Measurements from ENCODE around the gene HAPLN2.
"Not testable (repeated sequence)": the region's sequence is repeated elsewhere in the genome, so short reads cannot be mapped to it uniquely, and the experiment has no call there.

The HAPLN2 gene

GRCh38 chr1:156583821-156584622 lies 35.2 kb upstream of the HAPLN2 start:
- Histone ChIP-seq H3K27me3 (ENCODE audit: control insufficient read depth, insufficient read depth, low read length) (peaks cover 3% of the 10 kb centered on the region), H3K9ac (ENCODE audit: low read depth, low read length) (peak overlapping the region; percentile 26), H3K9me3 (ENCODE audit: control insufficient read depth, insufficient read depth, low read length) (no peaks in the 10 kb centered on the region), H3K36me3 (ENCODE audit: control insufficient read depth, insufficient read depth, low read length) (no peaks in the 10 kb centered on the region), H3K4me3 (ENCODE audit: low read depth, low read length) (peak overlapping the region; percentile 15), H3K4me1 (ENCODE audit: control insufficient read depth, insufficient read depth, low read length) (peaks cover 8% of the 10 kb centered on the region)

GRCh38 chr1:156584813-156585212 lies 34.4 kb upstream of the HAPLN2 start:
- Histone ChIP-seq H3K9me3 (ENCODE audit: control insufficient read depth, insufficient read depth, low read length) (no peaks in the 10 kb centered on the region), H3K27me3 (ENCODE audit: control insufficient read depth, insufficient read depth, low read length) (peaks cover 3% of the 10 kb centered on the region), H3K36me3 (ENCODE audit: control insufficient read depth, insufficient read depth, low read length) (no peaks in the 10 kb centered on the region), H3K9ac (ENCODE audit: low read depth, low read length) (peak overlapping the region; percentile 26), H3K4me1 (ENCODE audit: control insufficient read depth, insufficient read depth, low read length) (peaks cover 8% of the 10 kb centered on the region), H3K4me3 (ENCODE audit: low read depth, low read length) (peak overlapping the region; percentile 15)

DNA sequence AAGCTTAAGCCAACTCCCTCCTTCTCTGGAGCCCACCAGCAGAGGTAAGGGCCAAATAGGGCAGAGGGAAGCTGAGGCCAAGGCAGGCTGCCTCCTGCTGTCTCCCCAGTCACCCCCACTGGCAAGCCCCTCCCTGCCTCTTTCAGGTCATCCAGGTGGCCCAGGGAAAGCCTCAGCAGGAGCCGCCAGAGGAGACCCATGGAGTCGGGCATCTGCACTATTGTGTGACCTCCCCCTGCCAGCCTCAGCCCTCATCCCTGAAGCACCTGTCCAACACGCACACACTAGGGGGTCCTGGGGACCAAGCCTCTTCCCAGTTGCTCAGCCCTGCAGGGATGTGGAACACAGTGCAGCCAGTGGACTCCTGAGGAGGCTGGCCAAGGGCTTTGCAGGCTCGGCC lies 32.9 kb upstream of the HAPLN2 start:
- Histone ChIP-seq H3K4me3 (ENCODE audit: low read depth, low read length) (no peak overlapping the region), H3K4me1 (ENCODE audit: control insufficient read depth, insufficient read depth, low read length) (peaks cover 8% of the 10 kb centered on the region), H3K9ac (ENCODE audit: low read depth, low read length) (no peak overlapping the region), H3K36me3 (ENCODE audit: control insufficient read depth, insufficient read depth, low read length) (no peaks in the 10 kb centered on the region), H3K9me3 (ENCODE audit: control insufficient read depth, insufficient read depth, low read length) (no peaks in the 10 kb centered on the region), H3K27me3 (ENCODE audit: control insufficient read depth, insufficient read depth, low read length) (peaks cover 3% of the 10 kb centered on the region)

- Histone ChIP-seq H3K9me3 (ENCODE audit: control insufficient read depth, insufficient read depth, low read length) (no peaks in the 10 kb centered on the region), H3K4me3 (ENCODE audit: low read depth, low read length) (no peak overlapping the region), H3K9ac (ENCODE audit: low read depth, low read length) (no peak overlapping the region), H3K27me3 (ENCODE audit: control insufficient read depth, insufficient read depth, low read length) (peaks cover 3% of the 10 kb centered on the region), H3K36me3 (ENCODE audit: control insufficient read depth, insufficient read depth, low read length) (no peaks in the 10 kb centered on the region), H3K4me1 (ENCODE audit: control insufficient read depth, insufficient read depth, low read length) (peaks cover 8% of the 10 kb centered on the region)
Observed at GRCh38 chr1:156586892-156587477, 32.2 kb upstream of the HAPLN2 start.

- not testable (repeated sequence) for H3K27me3 ChIP-seq (ENCODE audit: control insufficient read depth, insufficient read depth, low read length); H3K36me3 ChIP-seq (ENCODE audit: control insufficient read depth, insufficient read depth, low read length); H3K9me3 ChIP-seq (ENCODE audit: control insufficient read depth, insufficient read depth, low read length); H3K9ac ChIP-seq (ENCODE audit: low read depth, low read length); H3K4me1 ChIP-seq (ENCODE audit: control insufficient read depth, insufficient read depth, low read length); H3K4me3 ChIP-seq (ENCODE audit: low read depth, low read length)
Observed at GRCh38 chr1:156587927-156588326, 31.3 kb upstream of the HAPLN2 start.

GRCh38 chr1:156589546-156589945 lies 29.7 kb upstream of the HAPLN2 start:
- peaks cover 3% of the 10 kb centered on the region for H3K27me3 ChIP-seq (ENCODE audit: control insufficient read depth, insufficient read depth, low read length)
- no peaks in the 10 kb centered on the region for H3K9me3 ChIP-seq (ENCODE audit: control insufficient read depth, insufficient read depth, low read length)
- H3K9ac ChIP-seq (ENCODE audit: low read depth, low read length): no peak overlapping the region
- H3K4me3 ChIP-seq (ENCODE audit: low read depth, low read length): no peak overlapping the region
- H3K4me1 ChIP-seq (ENCODE audit: control insufficient read depth, insufficient read depth, low read length): peaks cover under 1% of the 10 kb centered on the region
- peaks cover 14% of the 10 kb centered on the region for H3K36me3 ChIP-seq (ENCODE audit: control insufficient read depth, insufficient read depth, low read length)

GRCh38 chr1:156590326-156591180 lies 28.7 kb upstream of the HAPLN2 start:
- peaks cover under 1% of the 10 kb centered on the region for H3K27me3 ChIP-seq (ENCODE audit: control insufficient read depth, insufficient read depth, low read length)
- no peaks in the 10 kb centered on the region for H3K4me1 ChIP-seq (ENCODE audit: control insufficient read depth, insufficient read depth, low read length)
- H3K9me3 ChIP-seq (ENCODE audit: control insufficient read depth, insufficient read depth, low read length): no peaks in the 10 kb centered on the region
- peaks cover 24% of the 10 kb centered on the region for H3K36me3 ChIP-seq (ENCODE audit: control insufficient read depth, insufficient read depth, low read length)
- H3K9ac ChIP-seq (ENCODE audit: low read depth, low read length): no peak overlapping the region
- peak overlapping the region; percentile 93 for H3K4me3 ChIP-seq (ENCODE audit: low read depth, low read length)

GRCh38 chr1:156591181-156591431 lies 28.1 kb upstream of the HAPLN2 start:
- Histone ChIP-seq H3K36me3 (ENCODE audit: control insufficient read depth, insufficient read depth, low read length) (peaks cover 29% of the 10 kb centered on the region), H3K9ac (ENCODE audit: low read depth, low read length) (peak overlapping the region; percentile 74), H3K9me3 (ENCODE audit: control insufficient read depth, insufficient read depth, low read length) (no peaks in the 10 kb centered on the region)

GRCh38 chr1:156591432-156592157 lies 27.6 kb upstream of the HAPLN2 start, which contains the start of gene NAXE:
Gene NAXE, plus strand, starts transcription at chr1:156591776. Its CDS starts 29 bp downstream, at chr1:156591805.
- Histone ChIP-seq H3K27me3 (ENCODE audit: control insufficient read depth, insufficient read depth, low read length) (no peaks in the 10 kb centered on the region), H3K9ac (ENCODE audit: low read depth, low read length) (peak within 1 kb of the TSS; percentile 88), H3K9me3 (ENCODE audit: control insufficient read depth, insufficient read depth, low read length) (no peaks in the 10 kb centered on the region), H3K4me3 (ENCODE audit: low read depth, low read length) (peak within 1 kb of the TSS; percentile 93), H3K4me1 (ENCODE audit: control insufficient read depth, insufficient read depth, low read length) (no peaks in the 10 kb centered on the region), H3K36me3 (ENCODE audit: control insufficient read depth, insufficient read depth, low read length) (peaks cover 32% of the 10 kb centered on the region)

More at GRCh38 chr1:156591181-156591431, 28.1 kb upstream of the HAPLN2 start:
- no peaks in the 10 kb centered on the region for H3K4me1 ChIP-seq (ENCODE audit: control insufficient read depth, insufficient read depth, low read length)
- no peaks in the 10 kb centered on the region for H3K27me3 ChIP-seq (ENCODE audit: control insufficient read depth, insufficient read depth, low read length)
- H3K4me3 ChIP-seq (ENCODE audit: low read depth, low read length): peak overlapping the region; percentile 93

GRCh38 chr1:156592158-156592909 lies 26.9 kb upstream of the HAPLN2 start:
- no peaks in the 10 kb centered on the region for H3K9me3 ChIP-seq (ENCODE audit: control insufficient read depth, insufficient read depth, low read length)
- no peaks in the 10 kb centered on the region for H3K27me3 ChIP-seq (ENCODE audit: control insufficient read depth, insufficient read depth, low read length)
- H3K9ac ChIP-seq (ENCODE audit: low read depth, low read length): peak overlapping the region; percentile 88
- H3K4me1 ChIP-seq (ENCODE audit: control insufficient read depth, insufficient read depth, low read length): no peaks in the 10 kb centered on the region
- H3K36me3 ChIP-seq (ENCODE audit: control insufficient read depth, insufficient read depth, low read length): peaks cover 37% of the 10 kb centered on the region
- peak overlapping the region; percentile 93 for H3K4me3 ChIP-seq (ENCODE audit: low read depth, low read length)
